BJ (cell line): ENCODE data around the gene RNF213. TPM values are rescaled to one million over a fixed set of nuclear protein-coding genes. Genes with fewer than 3 reads are reported as not detected.

ENCODE experiments used
- CTCF ChIA-PET: fragments of 350-600 bp; formaldehyde crosslinking; extraction: SDS; loops from one replicate; lab custom pipeline; 2021; ENCODE audit warnings: antibody characterized with exemption, inconsistent platforms; lab: Yijun Ruan, JAX
- POLR2A ChIA-PET: fragments of 300-600 bp; sonication (Branson Sonifier 250); formaldehyde crosslinking; extraction: SDS; loops from one replicate; lab custom pipeline; 2021; ENCODE audit warnings: antibody characterized with exemption; lab: Charles Lee
- DNase-seq: peaks from one replicate; pipeline ENCODE4 v3.0.0-alpha.2; 2011; ENCODE audit warnings: low read depth
- H3K27me3 ChIP-seq: 2 replicates; pipeline ENCODE4 v1.6.0; 2011; ENCODE audit warnings: low read length; ENCODE audit not compliant: control insufficient read depth, insufficient read depth
- H3K36me3 ChIP-seq: 2 replicates; pipeline ENCODE4 v1.5.1; 2011; ENCODE audit warnings: low read length; ENCODE audit not compliant: control insufficient read depth, insufficient read depth
- H3K4me3 ChIP-seq: 2 replicates; pipeline ENCODE4 v1.5.1; 2011; ENCODE audit warnings: low read depth, mild to moderate bottlenecking, control low read depth, low read length
- CTCF ChIP-seq: IDR thresholded peaks from 2 replicates; pipeline ENCODE4 v1.5.1; 2011; ENCODE audit warnings: low read depth, mild to moderate bottlenecking, control low read depth, inconsistent platforms, low read length, moderate library complexity; ENCODE audit not compliant: insufficient read depth
- polyA plus RNA-seq: library from polyadenylated mRNA; depleted of rRNA; stranded (reverse); fragments of >200 nt; gene quantifications from 2 replicates; pipeline ENCODE4 v1.2.3, GENCODE V29; 2011

The RNF213 gene
- polyA plus RNA-seq, 1 experiment = 53.1 TPM

GRCh38 chr17:80287038-80287437 lies 26.4 kb downstream of the RNF213 start:
- CTCF ChIA-PET = interaction anchor here (1.1 to 1.4 kb wide), 2 partner anchors 91 to 95 kb away, joined by 3 to 7 read pairs; no protein-coding TSS in a partner anchor
- Histone ChIP-seq H3K36me3 (peaks cover 41% of the 10 kb centered on the region), H3K27me3 (no peaks in the 10 kb centered on the region), H3K4me3 (no peak overlapping the region)
- POLR2A ChIA-PET = no interaction called here
- no peak for DNase-seq
- TF ChIP-seq CTCF = no peak

GRCh38 chr17:80287806-80288567 lies 27.3 kb downstream of the RNF213 start:
- no peak for DNase-seq
- no peak for TF ChIP-seq CTCF
- CTCF ChIA-PET = interaction anchor here (1.1 to 1.4 kb wide), 2 partner anchors 92 to 96 kb away, joined by 3 to 7 read pairs; no protein-coding TSS in a partner anchor
- Histone ChIP-seq H3K4me3 (no peak overlapping the region), H3K27me3 (no peaks in the 10 kb centered on the region), H3K36me3 (peaks cover 47% of the 10 kb centered on the region)
- POLR2A ChIA-PET = no interaction called here

- peaks cover 51% of the 10 kb centered on the region for H3K36me3 ChIP-seq
- no peak for DNase-seq
- CTCF ChIA-PET = no interaction called here
- no peak overlapping the region for H3K4me3 ChIP-seq
- no peaks in the 10 kb centered on the region for H3K27me3 ChIP-seq
- POLR2A ChIA-PET = no interaction called here
- no peak for TF ChIP-seq CTCF
These were observed 29.0 kb downstream of the RNF213 start for GRCh38 chr17:80289616-80290015.

- no peaks in the 10 kb centered on the region for H3K27me3 ChIP-seq
- ChIA-PET CTCF (no interaction called here), POLR2A (no interaction called here)
- no peak overlapping the region for H3K4me3 ChIP-seq
- no peak for DNase-seq
- H3K36me3 ChIP-seq = peaks cover 54% of the 10 kb centered on the region
- TF ChIP-seq CTCF = no peak
These were observed 29.5 kb downstream of the RNF213 start for GRCh38 chr17:80290156-80290555.

- no peak overlapping the region for H3K4me3 ChIP-seq
- no peaks in the 10 kb centered on the region for H3K27me3 ChIP-seq
- ChIA-PET CTCF (no interaction called here), POLR2A (no interaction called here)
- no peak for TF ChIP-seq CTCF
- H3K36me3 ChIP-seq = peaks cover 56% of the 10 kb centered on the region
- DNase-seq = no peak
These were observed 30.6 kb downstream of the RNF213 start for GRCh38 chr17:80291260-80291659.
